HAP-1 (cell line): ENCODE data around the gene CD164L2.
A peak's percentile ranks its signal among the peaks of the same experiment; 100 is the strongest.
"Not testable (repeated sequence)": the region's sequence is repeated elsewhere in the genome, so short reads cannot be mapped to it uniquely, and the experiment has no call there.

ENCODE experiments used
- DNase-seq, 2 experiments: peaks; one replicate each; pipeline ENCODE4 v3.0.0-alpha.2; 2016 to 2020; ENCODE audit warnings: low spot score in 2 of 2
- H3K27me3 ChIP-seq: fragments of 250-450 bp; sonication (Bioruptor Pico); 2 replicates; pipeline ENCODE4 v1.5.1; 2020; ENCODE audit warnings: low read depth, mild to moderate bottlenecking, moderate library complexity
- H3K36me3 ChIP-seq: fragments of 250-450 bp; sonication (Bioruptor Pico); replicated peaks from 2 replicates; pipeline ENCODE4 v1.5.1; 2020; ENCODE audit warnings: mild to moderate bottlenecking
- H3K4me1 ChIP-seq: fragments of 250-450 bp; sonication (Bioruptor Pico); 2 replicates; pipeline ENCODE4 v1.5.1; 2020; ENCODE audit warnings: mild to moderate bottlenecking
- H3K4me3 ChIP-seq: fragments of 250-450 bp; sonication (Bioruptor Pico); 2 replicates; pipeline ENCODE4 v1.5.1; 2020; ENCODE audit warnings: mild to moderate bottlenecking, moderate library complexity
- H3K9me3 ChIP-seq: fragments of 250-450 bp; sonication (Bioruptor Pico); 2 replicates; pipeline ENCODE4 v1.5.1; 2020; ENCODE audit warnings: mild to moderate bottlenecking, moderate library complexity
- in situ Hi-C: fragments of 300-500 bp; cut with MboI; formaldehyde crosslinking; loops from 3 replicates; pipeline ENCODE4 v1.14.3; 2020; ENCODE audit warnings: low sequenced_read_pairs, inconsistent platforms, mixed read lengths

The CD164L2 gene

GRCh38 chr1:27383039-27383605 is at the start of gene CD164L2:
Gene CD164L2, minus strand, starts transcription at chr1:27383333. Its CDS starts 94 bp downstream, at chr1:27383239.
- no peak within 1 kb of the TSS for H3K4me3 ChIP-seq
- no peaks in the 10 kb centered on the region for H3K36me3 ChIP-seq
- in situ Hi-C loops, result loop anchor here (10.0 kb wide), 1 partner anchor 278 kb away; no protein-coding TSS in a partner anchor
- no peaks in the 10 kb centered on the region for H3K4me1 ChIP-seq
- no peaks in the 10 kb centered on the region for H3K9me3 ChIP-seq
- peak in 1 of 2 experiments; percentile 31 for DNase-seq
- no peaks in the 10 kb centered on the region for H3K27me3 ChIP-seq

DNA sequence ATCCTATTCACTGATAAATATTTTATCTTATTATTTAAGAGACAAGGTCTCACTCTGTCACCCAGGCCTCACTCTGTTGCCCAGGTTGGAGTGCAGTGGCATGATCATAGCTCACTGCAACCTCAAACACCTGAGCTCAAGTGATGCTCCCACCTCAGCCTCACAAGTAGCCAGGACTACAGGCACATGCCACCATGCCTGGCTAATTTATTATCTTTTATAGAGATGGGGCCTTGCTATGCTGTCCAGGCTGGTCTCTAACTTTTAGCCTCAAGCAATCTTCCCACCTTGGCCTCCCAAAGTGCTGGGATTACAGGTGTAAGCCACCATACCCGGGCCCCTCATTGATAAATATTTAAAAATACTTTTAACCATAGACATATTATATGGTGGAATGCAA is 49.6 kb upstream of the CD164L2 start:
- H3K4me1 ChIP-seq, H3K36me3 ChIP-seq: not testable (repeated sequence)

DNA sequence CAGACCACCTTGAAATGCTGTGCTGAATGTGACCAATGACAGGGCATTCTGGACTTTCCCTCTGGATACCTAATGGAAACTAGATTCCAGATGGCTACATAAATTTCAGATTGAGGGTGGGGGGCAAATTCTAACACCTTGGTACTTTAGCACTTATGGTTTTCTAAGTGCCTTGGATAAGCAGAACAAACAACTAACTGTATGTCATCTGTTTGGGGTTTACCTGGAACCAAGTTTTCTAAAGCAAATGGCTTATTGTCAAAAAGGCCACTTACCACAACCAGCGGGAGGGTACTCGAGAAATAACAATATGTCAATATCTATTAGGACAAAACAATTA is 48.4 kb upstream of the CD164L2 start:
- H3K36me3 ChIP-seq, result peaks cover 6% of the 10 kb centered on the region
- H3K4me3 ChIP-seq, result no peak overlapping the region
- H3K27me3 ChIP-seq, result no peaks in the 10 kb centered on the region
- DNase-seq, result no peak
- peaks cover under 1% of the 10 kb centered on the region for H3K4me1 ChIP-seq
- in situ Hi-C loops, result no loop called here
- no peaks in the 10 kb centered on the region for H3K9me3 ChIP-seq

More for the DNA sequence above, 49.6 kb upstream of the CD164L2 start:
- H3K4me3 ChIP-seq, H3K9me3 ChIP-seq, in situ Hi-C loops, DNase-seq, H3K27me3 ChIP-seq: not testable (repeated sequence)

DNA sequence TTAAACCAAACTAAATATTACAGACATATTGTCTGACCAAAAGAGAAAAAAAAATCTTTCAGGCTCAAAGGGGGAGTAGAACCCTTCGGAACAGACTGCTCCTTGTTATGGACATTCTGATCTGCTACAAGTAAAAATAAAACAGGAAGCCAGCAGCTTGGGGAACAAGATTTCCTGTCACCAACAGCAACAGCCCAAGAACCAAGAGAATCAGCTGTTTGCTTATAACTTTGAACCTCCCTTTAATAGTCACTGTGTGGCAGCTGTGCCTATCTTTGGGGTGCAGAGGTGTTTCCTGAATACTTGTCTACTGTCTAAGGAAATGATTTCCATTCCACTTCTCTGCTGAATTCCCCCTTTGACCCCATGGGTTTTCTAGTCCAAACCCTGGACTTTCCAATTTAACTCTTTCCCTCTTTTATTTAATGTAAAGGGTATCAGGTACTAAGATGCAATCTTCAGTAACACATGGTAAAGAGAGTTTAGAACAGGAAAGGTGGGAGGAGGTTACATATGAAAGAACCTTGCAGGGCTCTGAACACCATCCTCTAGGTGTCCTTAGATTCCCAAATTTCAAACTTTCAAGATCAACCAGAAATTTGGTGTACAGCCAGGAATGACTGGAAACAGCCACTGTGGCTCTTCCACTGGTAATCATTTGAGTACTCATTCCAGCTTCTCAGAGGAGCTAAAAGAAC is 47.9 kb upstream of the CD164L2 start:
- H3K9me3 ChIP-seq, result no peaks in the 10 kb centered on the region
- in situ Hi-C loops, result no loop called here
- H3K36me3 ChIP-seq, result peaks cover 6% of the 10 kb centered on the region
- no peak for DNase-seq
- no peaks in the 10 kb centered on the region for H3K4me1 ChIP-seq
- H3K27me3 ChIP-seq, result no peaks in the 10 kb centered on the region
- no peak overlapping the region for H3K4me3 ChIP-seq

DNA sequence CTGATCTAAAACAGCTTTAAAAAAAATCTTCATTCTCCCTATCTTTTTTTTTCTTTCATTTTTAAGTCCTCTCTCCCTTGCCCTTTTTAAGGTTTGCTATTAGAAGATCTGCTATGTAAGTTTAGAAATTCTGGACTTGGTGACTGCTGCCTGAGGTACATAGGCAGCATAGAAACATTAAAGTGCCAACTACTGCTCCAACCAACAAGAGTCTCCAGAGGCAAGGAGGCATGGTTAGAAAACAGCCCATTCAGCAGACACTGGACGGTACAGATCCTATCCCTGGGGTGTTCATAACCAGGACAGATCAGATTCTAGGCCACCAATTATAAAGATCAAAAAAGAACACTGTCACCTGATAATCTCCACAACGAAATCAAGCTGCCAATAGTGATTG is 45.9 kb upstream of the CD164L2 start:
- no peak overlapping the region for H3K4me3 ChIP-seq
- H3K36me3 ChIP-seq, result peaks cover 6% of the 10 kb centered on the region
- DNase-seq, result no peak
- H3K9me3 ChIP-seq, result no peaks in the 10 kb centered on the region
- no peaks in the 10 kb centered on the region for H3K4me1 ChIP-seq
- no peaks in the 10 kb centered on the region for H3K27me3 ChIP-seq
- in situ Hi-C loops, result no loop called here

GRCh38 chr1:27428316-27429028 is 45.3 kb upstream of the CD164L2 start:
- H3K27me3 ChIP-seq, result no peaks in the 10 kb centered on the region
- H3K4me3 ChIP-seq, result no peak overlapping the region
- in situ Hi-C loops, result no loop called here
- H3K4me1 ChIP-seq, result no peaks in the 10 kb centered on the region
- peaks cover 6% of the 10 kb centered on the region for H3K36me3 ChIP-seq
- no peaks in the 10 kb centered on the region for H3K9me3 ChIP-seq
- no peak for DNase-seq

- Histone ChIP-seq H3K4me3 (no peak overlapping the region), H3K4me1 (no peaks in the 10 kb centered on the region)
These were observed 44.7 kb upstream of the CD164L2 start for GRCh38 chr1:27427816-27428315.

DNA sequence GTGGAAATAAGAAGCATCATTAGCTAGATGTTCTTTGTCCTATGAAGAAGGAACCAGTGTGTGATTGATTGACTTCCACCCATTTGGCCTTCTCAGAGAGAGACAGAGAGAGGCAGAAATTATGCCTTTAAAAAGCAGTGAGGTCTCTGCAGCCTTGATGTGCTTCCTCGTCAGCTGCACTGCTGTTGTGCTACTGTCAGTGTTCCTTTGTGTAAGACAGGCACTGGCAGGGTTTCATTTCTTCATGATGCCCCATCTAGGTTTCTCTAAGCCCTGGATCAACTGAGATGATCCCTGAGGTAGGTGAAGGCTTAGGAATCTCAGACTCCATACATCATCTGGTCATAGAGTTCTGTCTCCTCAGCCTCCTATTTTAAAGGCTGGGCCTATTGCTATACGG is 44.2 kb upstream of the CD164L2 start:
- H3K4me1 ChIP-seq, result no peaks in the 10 kb centered on the region
- in situ Hi-C loops, result no loop called here
- H3K36me3 ChIP-seq, result peaks cover 6% of the 10 kb centered on the region
- no peak for DNase-seq
- H3K27me3 ChIP-seq, result no peaks in the 10 kb centered on the region
- no peak overlapping the region for H3K4me3 ChIP-seq
- H3K9me3 ChIP-seq, result no peaks in the 10 kb centered on the region

More at GRCh38 chr1:27427816-27428315, 44.7 kb upstream of the CD164L2 start:
- in situ Hi-C loops, result no loop called here
- no peaks in the 10 kb centered on the region for H3K9me3 ChIP-seq
- no peaks in the 10 kb centered on the region for H3K27me3 ChIP-seq
- DNase-seq, result no peak
- peaks cover 6% of the 10 kb centered on the region for H3K36me3 ChIP-seq

DNA sequence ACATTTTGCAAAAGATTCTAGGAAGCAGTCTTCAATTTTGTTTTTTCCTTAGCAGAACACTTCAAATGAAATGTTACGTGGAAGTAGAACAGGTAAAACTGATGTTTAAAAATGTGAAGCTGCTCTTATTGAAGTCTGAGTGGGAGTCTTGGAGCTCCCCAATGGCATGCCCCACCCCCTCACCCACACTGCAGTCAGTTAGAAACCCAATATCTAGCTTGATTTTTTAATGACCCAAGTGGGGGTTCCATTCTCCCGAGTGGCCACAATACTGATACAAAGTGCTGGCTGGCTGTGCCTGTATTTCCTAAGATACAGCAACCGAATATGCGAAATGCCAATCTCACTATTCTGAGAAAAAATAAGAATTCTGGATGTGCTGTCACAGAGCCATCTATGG is 40.6 kb upstream of the CD164L2 start:
- Histone ChIP-seq H3K36me3 (peaks cover 5% of the 10 kb centered on the region), H3K4me1 (no peaks in the 10 kb centered on the region), H3K4me3 (no peak overlapping the region), H3K9me3 (no peaks in the 10 kb centered on the region), H3K27me3 (no peaks in the 10 kb centered on the region)
- in situ Hi-C loops, result no loop called here
- no peak for DNase-seq

DNA sequence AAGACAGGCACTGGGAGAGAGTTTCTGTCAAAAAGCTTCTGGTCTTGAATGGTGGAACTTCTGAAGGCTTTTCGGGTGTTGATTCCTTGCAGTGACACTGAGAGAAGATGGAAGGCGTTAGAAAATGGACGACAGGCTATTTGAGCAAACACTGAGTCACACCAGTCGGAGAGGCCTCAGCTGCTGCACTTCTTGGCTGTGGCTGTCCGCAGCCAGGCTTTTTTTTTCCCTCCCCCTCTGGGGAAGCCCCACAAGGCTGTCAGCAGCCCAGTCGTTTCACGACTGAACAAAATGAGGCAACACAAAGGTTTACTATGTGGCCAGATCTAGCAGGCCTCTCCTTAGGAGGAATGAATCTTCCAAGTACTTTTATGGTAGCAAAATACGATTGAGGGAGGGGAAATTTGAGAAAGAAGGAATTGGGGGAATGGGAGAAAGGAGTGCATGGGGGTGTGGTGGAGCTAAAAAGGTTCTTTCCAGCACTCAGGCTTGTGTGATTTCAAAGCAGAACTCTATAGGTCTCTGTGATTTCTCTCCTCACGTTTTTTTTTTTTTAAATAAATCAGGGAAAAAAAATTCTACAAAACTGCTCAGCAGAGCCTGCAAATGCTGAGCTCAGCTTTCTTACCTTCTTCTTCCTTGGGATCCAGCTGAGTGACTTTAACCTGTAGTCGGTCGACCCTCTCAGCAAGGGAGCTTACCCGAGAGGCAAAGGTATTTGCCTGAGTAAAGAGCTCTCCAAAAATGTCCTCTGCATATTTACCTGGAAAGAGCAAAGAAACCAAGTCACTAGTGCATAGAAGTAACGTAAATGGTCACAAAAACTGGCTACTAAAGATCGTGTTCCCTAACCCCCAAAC is 35.4 kb upstream of the CD164L2 start:
- Histone ChIP-seq H3K4me3 (no peak overlapping the region), H3K36me3 (peaks cover 43% of the 10 kb centered on the region), H3K27me3 (no peaks in the 10 kb centered on the region), H3K9me3 (no peaks in the 10 kb centered on the region), H3K4me1 (no peaks in the 10 kb centered on the region)
- DNase-seq, result no peak
- in situ Hi-C loops, result no loop called here

DNA sequence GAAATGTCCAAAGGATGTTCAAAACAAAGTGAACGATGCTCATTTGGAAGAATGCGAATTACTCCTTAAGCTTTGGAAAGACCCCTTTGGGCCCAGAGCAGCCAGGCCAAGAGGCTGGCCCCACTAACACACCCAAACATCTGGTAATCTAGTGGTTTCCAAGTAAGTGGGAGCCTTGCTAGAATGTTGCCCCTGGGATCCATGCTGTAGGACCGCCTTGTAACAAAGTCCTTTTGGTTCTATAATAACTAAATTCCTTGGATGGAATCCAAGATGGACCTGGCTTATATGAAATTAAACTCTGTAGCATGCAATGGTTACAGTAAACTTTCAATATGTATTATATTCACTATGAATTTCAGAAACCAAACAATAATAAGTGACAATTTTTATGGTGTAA is 34.6 kb upstream of the CD164L2 start:
- Histone ChIP-seq H3K27me3 (no peaks in the 10 kb centered on the region), H3K36me3 (peaks cover 52% of the 10 kb centered on the region), H3K9me3 (no peaks in the 10 kb centered on the region), H3K4me1 (no peaks in the 10 kb centered on the region), H3K4me3 (no peak overlapping the region)
- DNase-seq, result no peak
- in situ Hi-C loops, result no loop called here

DNA sequence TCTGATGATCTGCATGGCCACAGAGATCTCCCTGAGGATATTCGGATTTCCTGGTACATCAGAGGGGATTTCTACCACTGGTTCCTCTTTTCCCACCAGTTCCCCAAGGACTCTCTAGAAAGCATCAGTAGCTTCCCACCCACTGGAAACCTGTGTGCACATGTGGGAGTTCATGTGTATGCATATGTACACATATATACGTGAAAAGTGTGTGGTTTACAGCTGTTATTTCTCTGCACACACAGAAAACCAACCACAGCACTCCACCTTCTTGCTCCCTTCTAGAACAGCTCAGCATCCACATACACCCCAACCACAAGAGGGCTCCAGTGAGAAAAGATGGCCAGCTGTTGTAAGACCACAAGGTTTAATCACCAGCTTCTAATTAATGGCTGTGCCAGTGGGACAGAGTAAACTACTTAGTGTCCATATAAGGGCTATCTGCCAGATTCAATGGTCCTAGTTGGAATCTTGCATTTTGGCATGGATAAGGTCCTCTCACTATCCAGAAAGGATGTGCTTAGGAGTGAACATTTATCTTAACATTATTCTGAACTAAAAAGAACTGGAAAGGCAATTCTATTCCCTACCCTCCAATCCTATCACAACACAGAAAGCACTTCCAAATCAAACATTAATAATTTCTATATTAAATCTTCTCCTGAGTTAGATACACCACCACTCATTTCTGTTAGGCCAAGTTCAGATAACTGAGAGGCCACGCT is 33.4 kb upstream of the CD164L2 start:
- no peaks in the 10 kb centered on the region for H3K9me3 ChIP-seq
- no peaks in the 10 kb centered on the region for H3K4me1 ChIP-seq
- H3K27me3 ChIP-seq, result no peaks in the 10 kb centered on the region
- DNase-seq, result peak; percentile 34 to 60
- H3K4me3 ChIP-seq, result no peak overlapping the region
- peaks cover 63% of the 10 kb centered on the region for H3K36me3 ChIP-seq
- in situ Hi-C loops, result no loop called here

GRCh38 chr1:27414091-27414490 is 31.0 kb upstream of the CD164L2 start:
- Histone ChIP-seq H3K4me3 (no peak overlapping the region), H3K36me3 (peaks cover 79% of the 10 kb centered on the region), H3K27me3 (no peaks in the 10 kb centered on the region), H3K9me3 (no peaks in the 10 kb centered on the region), H3K4me1 (no peaks in the 10 kb centered on the region)
- in situ Hi-C loops, result no loop called here
- no peak for DNase-seq
